Measurements from ENCODE around the gene OR2G2.

- TF ChIP-seq CTCF (conservative IDR thresholded peaks at IDR 0.05 in 1 of 2, IDR thresholded peaks at IDR 0.05 in 1 of 2; ENCODE audit: extremely low read depth in 1 of 2, insufficient read depth in 1 of 2, low read depth in 1 of 2, low read length in 2 of 2), result no peak
- TF ChIP-seq EZH2 (IDR thresholded peaks at IDR 0.05; ENCODE audit: borderline replicate concordance, low read length), result no peak
Measured at GRCh38 chr1:247561711-247562110, 26.4 kb upstream of the OR2G2 start.

All from mammary epithelial cell (primary cell).